ENCODE measurements around the gene TPP1. TPM values are rescaled to one million over a fixed set of nuclear protein-coding genes. Genes with fewer than 3 reads are reported as not detected.
A peak's percentile ranks its signal among the peaks of the same experiment; 100 is the strongest.

The TPP1 gene
- total RNA-seq, 1 experiment from 2014 or later: 61.7 TPM

DNA sequence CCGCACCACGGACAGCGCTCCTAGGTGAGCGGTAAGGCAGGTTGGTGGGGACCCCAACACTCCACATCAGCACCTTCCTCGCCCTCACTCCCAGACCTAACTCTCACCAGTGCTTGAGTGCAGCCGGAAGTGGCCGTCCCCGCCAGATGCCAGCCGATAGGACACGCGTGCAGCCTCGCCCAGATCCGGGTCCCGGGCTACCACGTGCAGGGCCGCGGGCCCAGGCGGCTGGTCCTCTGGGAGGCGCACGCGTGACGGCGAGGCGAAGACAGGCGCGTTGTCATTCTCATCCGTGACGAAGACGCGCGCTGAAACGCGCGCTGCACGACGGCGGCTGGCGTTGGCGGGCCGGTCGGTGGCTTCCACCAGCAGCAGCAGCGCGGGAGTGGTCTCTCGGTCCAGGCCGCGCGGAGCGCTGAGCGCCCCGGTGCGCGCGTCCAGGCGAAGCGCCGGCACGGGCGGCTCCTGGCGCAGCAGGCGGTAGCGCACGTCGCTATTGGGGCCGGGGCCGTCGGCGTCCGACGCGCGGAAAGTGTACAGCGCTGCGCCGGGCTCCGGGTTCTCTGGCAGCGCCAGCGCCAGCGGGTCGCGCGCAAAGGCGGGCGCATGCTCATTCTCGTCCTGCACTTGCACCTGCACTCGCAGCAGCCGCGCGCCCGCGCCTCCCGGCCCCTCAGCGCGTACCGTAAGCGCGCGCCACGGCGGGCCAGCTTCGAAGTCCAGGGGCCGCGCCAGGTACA lies 10.8 kb upstream of the TPP1 start:
- Histone ChIP-seq H3K9me3 (no peaks in the 10 kb centered on the region), H3K4me1 (peaks cover 3% of the 10 kb centered on the region; the same call in 1 of the 2 replicates), H3K27me3 (replicated peaks; ENCODE audit: control insufficient read depth, insufficient read depth, low read length) (no peaks in the 10 kb centered on the region; the same call in 1 of the 2 replicates), H3K4me3 (ENCODE audit: low read depth, low read length) (peak overlapping the region; percentile 62), H3K36me3 (ENCODE audit: control insufficient read depth, insufficient read depth, low read length) (no peaks in the 10 kb centered on the region)
- DNase-seq: peak; percentile 58 to 72
- H3K27me3 Mint-ChIP-seq (ENCODE audit: insufficient read depth, unreplicated experiment): no peaks in the 10 kb centered on the region
- no TSS peak for BruUV-seq (replicated peaks)
- no peak overlapping the region for H3K27ac Mint-ChIP-seq (ENCODE audit: unreplicated experiment)
- H3K9me3 Mint-ChIP-seq (ENCODE audit: unreplicated experiment): no peaks in the 10 kb centered on the region
- ChIA-PET CTCF (interaction anchor here (0.6 kb wide), 1 partner anchor 9 kb away, joined by 4 read pairs; no protein-coding TSS in a partner anchor), POLR2A (interaction anchor here (0.7 kb wide), 1 partner anchor 240 kb away, joined by 3 read pairs; the partner anchor contains the start of gene SMPD1)
- no peaks in the 10 kb centered on the region for H3K4me1 Mint-ChIP-seq (ENCODE audit: low read depth, unreplicated experiment)
- intact Hi-C loops (cut with micrococcal nuclease; ENCODE audit: unreplicated experiment): loop anchor here (1.0 to 2.0 kb wide), 2 partner anchors 17 to 37 kb away; partner anchors contain the start of gene TAF10
- TF ChIP-seq, protein P1, sequence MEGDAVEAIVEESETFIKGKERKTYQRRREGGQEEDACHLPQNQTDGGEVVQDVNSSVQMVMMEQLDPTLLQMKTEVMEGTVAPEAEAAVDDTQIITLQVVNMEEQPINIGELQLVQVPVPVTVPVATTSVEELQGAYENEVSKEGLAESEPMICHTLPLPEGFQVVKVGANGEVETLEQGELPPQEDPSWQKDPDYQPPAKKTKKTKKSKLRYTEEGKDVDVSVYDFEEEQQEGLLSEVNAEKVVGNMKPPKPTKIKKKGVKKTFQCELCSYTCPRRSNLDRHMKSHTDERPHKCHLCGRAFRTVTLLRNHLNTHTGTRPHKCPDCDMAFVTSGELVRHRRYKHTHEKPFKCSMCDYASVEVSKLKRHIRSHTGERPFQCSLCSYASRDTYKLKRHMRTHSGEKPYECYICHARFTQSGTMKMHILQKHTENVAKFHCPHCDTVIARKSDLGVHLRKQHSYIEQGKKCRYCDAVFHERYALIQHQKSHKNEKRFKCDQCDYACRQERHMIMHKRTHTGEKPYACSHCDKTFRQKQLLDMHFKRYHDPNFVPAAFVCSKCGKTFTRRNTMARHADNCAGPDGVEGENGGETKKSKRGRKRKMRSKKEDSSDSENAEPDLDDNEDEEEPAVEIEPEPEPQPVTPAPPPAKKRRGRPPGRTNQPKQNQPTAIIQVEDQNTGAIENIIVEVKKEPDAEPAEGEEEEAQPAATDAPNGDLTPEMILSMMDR (IDR thresholded peaks at IDR 0.05; ENCODE audit: insufficient read depth in 1 of 2, low read depth in 1 of 2, low read length in 1 of 2, severe bottlenecking in 1 of 2, unreplicated experiment in 1 of 2): no peak
- peak overlapping the region; percentile 72 for H3K4me3 Mint-ChIP-seq (ENCODE audit: unreplicated experiment)
- peaks cover 5% of the 10 kb centered on the region for H3K36me3 Mint-ChIP-seq (ENCODE audit: insufficient read depth, unreplicated experiment)

DNA sequence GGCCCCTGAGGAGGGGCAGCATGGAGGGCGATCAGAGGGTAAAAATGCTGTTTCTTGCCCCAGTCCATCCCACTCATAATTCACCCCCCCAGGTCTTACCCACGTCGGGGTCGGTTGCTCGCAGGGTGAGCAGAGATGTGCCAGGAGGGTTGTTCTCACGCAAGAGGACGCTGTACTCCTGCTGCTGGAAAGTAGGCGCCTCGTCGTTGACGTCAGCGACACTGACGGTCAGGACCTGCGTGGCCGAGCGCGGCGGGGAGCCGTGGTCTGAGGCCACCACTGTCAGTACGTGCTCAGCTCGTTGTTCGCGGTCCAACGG lies 10.3 kb upstream of the TPP1 start:
- no peaks in the 10 kb centered on the region for H3K9me3 ChIP-seq
- Mint-ChIP-seq H3K4me1 (ENCODE audit: low read depth, unreplicated experiment) (no peaks in the 10 kb centered on the region), H3K36me3 (ENCODE audit: insufficient read depth, unreplicated experiment) (peaks cover 5% of the 10 kb centered on the region), H3K9me3 (ENCODE audit: unreplicated experiment) (no peaks in the 10 kb centered on the region), H3K27ac (ENCODE audit: unreplicated experiment) (no peak overlapping the region), H3K27me3 (ENCODE audit: insufficient read depth, unreplicated experiment) (no peaks in the 10 kb centered on the region), H3K4me3 (ENCODE audit: unreplicated experiment) (peak overlapping the region; percentile 72)
- no peaks in the 10 kb centered on the region for H3K36me3 ChIP-seq (ENCODE audit: control insufficient read depth, insufficient read depth, low read length)
- intact Hi-C loops (cut with micrococcal nuclease; ENCODE audit: unreplicated experiment): no loop called here
- H3K4me1 ChIP-seq: peaks cover 3% of the 10 kb centered on the region; the same call in 1 of the 2 replicates
- no peaks in the 10 kb centered on the region; the same call in 1 of the 2 replicates for H3K27me3 ChIP-seq (replicated peaks; ENCODE audit: control insufficient read depth, insufficient read depth, low read length)
- ChIA-PET CTCF (no interaction called here), POLR2A (no interaction called here)
- no TSS peak for BruUV-seq (replicated peaks)
- no peak for DNase-seq
- peak overlapping the region; percentile 62 for H3K4me3 ChIP-seq (ENCODE audit: low read depth, low read length)
- TF ChIP-seq, protein P1 (IDR thresholded peaks at IDR 0.05; ENCODE audit: insufficient read depth in 1 of 2, low read depth in 1 of 2, low read length in 1 of 2, severe bottlenecking in 1 of 2, unreplicated experiment in 1 of 2): no peak

DNA sequence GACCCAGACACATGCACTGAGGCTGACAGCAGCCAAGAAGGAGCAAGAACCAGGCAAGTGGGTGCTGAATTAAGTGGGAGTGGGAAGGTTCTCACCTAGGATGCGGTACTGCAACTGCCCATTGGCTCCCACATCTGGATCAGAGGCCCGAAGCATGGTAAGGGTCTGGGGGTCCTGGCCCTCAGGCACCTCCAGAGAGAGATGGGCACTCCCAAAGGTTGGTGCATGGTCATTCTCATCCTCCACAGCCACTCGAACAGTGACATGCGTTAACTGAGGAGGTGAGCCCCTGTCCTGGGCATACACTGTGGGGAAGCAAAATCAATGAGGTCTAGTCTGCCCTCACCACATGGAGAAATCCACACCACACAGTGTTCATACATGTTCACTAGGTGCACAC lies 9.3 kb upstream of the TPP1 start:
- H3K27me3 Mint-ChIP-seq (ENCODE audit: insufficient read depth, unreplicated experiment): no peaks in the 10 kb centered on the region
- Histone ChIP-seq H3K36me3 (ENCODE audit: control insufficient read depth, insufficient read depth, low read length) (no peaks in the 10 kb centered on the region), H3K27me3 (replicated peaks; ENCODE audit: control insufficient read depth, insufficient read depth, low read length) (no peaks in the 10 kb centered on the region; the same call in 1 of the 2 replicates), H3K9me3 (no peaks in the 10 kb centered on the region), H3K4me1 (peaks cover 3% of the 10 kb centered on the region; the same call in 1 of the 2 replicates), H3K4me3 (ENCODE audit: low read depth, low read length) (no peak overlapping the region)
- POLR2A ChIA-PET: no interaction called here
- H3K36me3 Mint-ChIP-seq (ENCODE audit: insufficient read depth, unreplicated experiment): peaks cover 5% of the 10 kb centered on the region
- no peak for DNase-seq
- no TSS peak for BruUV-seq (replicated peaks)
- CTCF ChIA-PET: interaction anchor here (1.5 kb wide), 1 partner anchor 55 kb away, joined by 3 read pairs; the partner anchor contains the start of gene MRPL17
- H3K4me3 Mint-ChIP-seq (ENCODE audit: unreplicated experiment): peak overlapping the region; percentile 1
- no peak overlapping the region for H3K27ac Mint-ChIP-seq (ENCODE audit: unreplicated experiment)
- H3K9me3 Mint-ChIP-seq (ENCODE audit: unreplicated experiment): no peaks in the 10 kb centered on the region
- TF ChIP-seq, protein P1 (IDR thresholded peaks at IDR 0.05; ENCODE audit: insufficient read depth in 1 of 2, low read depth in 1 of 2, low read length in 1 of 2, severe bottlenecking in 1 of 2, unreplicated experiment in 1 of 2): no peak
- H3K4me1 Mint-ChIP-seq (ENCODE audit: low read depth, unreplicated experiment): no peaks in the 10 kb centered on the region
- intact Hi-C loops (cut with micrococcal nuclease; ENCODE audit: unreplicated experiment): no loop called here
